Measurements from ENCODE around the gene BTN1A1.
"Not testable (repeated sequence)": the region's sequence is repeated elsewhere in the genome, so short reads cannot be mapped to it uniquely, and the experiment has no call there.

The BTN1A1 gene

GRCh38 chr6:26519359-26519758 is 19.3 kb downstream of the BTN1A1 start:
- H3K9me3 Mint-ChIP-seq (ENCODE audit: low read depth), result no peaks in the 10 kb centered on the region
- H3K4me3 Mint-ChIP-seq, result no peak overlapping the region
- H3K36me3 Mint-ChIP-seq, result no peaks in the 10 kb centered on the region
- peaks cover 34% of the 10 kb centered on the region for H3K4me1 Mint-ChIP-seq (ENCODE audit: low read depth)
- H3K27ac Mint-ChIP-seq, result no peak overlapping the region
- H3K27me3 Mint-ChIP-seq, result no peaks in the 10 kb centered on the region

DNA sequence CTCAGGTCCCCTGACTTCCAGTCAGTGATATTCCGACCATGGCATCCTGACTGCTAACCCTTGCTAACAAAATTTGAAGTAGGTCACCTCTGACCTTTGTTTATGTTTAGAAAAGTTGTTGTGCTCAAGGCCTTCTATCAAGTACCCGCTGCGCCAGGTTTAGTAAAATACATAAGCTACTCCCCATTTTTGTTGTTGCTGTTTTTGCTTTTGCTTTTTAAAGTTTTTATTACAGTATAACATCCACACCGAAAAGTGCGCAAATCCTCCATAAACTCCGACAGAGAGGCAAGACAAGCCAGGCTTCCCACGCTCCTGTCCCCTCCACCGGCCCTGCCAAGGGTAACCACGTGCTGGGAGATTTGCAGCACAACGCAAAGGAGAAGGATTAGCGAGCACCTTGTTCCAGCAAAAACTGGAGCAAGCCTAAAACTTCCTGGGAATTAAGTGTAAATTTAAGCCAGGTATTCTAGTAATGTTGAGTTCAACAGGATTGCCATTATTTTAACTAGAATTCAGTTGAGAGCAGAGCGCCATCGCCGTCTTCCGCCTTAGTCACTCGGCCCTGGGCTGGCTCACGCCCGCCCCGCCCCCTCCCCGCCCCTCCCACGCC is 20.2 kb downstream of the BTN1A1 start:
- Mint-ChIP-seq H3K4me3 (peak overlapping the region; percentile 83), H3K36me3 (no peaks in the 10 kb centered on the region), H3K27me3 (no peaks in the 10 kb centered on the region), H3K9me3 (ENCODE audit: low read depth) (no peaks in the 10 kb centered on the region), H3K4me1 (ENCODE audit: low read depth) (peaks cover 34% of the 10 kb centered on the region), H3K27ac (peak overlapping the region; percentile 91)

DNA sequence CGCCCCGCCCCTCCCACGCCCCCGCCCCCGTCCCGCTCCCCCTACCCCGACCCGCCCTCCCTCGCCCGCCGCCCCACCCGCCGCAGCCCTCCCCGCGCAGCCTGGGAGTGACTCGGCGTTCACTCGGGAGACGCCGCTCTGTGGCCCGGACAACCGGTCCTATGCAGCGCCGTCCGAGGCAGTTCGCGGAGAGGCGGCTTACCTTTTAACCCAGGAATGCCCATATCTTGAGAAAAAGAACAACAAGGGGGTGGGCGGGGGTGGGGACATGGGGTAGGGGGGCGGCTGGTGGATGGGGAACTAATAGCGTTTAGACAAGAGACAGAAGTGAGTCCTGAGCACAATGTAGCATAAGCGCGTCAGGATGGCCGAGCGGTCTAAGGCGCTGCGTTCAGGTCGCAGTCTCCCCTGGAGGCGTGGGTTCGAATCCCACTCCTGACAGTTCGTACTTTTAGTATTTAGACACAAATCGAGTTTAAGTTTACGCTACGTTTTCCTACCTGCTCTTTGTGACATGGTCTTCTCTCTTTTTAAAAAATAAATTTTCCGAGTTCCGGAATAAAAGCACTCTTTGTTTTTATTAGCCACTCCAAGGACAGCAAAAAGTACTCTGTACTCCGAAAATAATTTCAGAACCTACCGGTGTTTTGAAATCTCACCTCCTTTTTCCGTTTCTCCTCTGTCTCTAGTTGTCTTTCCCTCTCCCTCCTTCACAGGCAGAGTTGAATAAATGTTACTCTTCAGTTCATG is 20.9 kb downstream of the BTN1A1 start:
- Mint-ChIP-seq H3K27me3 (no peaks in the 10 kb centered on the region), H3K4me1 (ENCODE audit: low read depth) (peaks cover 34% of the 10 kb centered on the region), H3K27ac (peak overlapping the region; percentile 97), H3K4me3 (peak overlapping the region; percentile 93), H3K9me3 (ENCODE audit: low read depth) (no peaks in the 10 kb centered on the region), H3K36me3 (no peaks in the 10 kb centered on the region)

DNA sequence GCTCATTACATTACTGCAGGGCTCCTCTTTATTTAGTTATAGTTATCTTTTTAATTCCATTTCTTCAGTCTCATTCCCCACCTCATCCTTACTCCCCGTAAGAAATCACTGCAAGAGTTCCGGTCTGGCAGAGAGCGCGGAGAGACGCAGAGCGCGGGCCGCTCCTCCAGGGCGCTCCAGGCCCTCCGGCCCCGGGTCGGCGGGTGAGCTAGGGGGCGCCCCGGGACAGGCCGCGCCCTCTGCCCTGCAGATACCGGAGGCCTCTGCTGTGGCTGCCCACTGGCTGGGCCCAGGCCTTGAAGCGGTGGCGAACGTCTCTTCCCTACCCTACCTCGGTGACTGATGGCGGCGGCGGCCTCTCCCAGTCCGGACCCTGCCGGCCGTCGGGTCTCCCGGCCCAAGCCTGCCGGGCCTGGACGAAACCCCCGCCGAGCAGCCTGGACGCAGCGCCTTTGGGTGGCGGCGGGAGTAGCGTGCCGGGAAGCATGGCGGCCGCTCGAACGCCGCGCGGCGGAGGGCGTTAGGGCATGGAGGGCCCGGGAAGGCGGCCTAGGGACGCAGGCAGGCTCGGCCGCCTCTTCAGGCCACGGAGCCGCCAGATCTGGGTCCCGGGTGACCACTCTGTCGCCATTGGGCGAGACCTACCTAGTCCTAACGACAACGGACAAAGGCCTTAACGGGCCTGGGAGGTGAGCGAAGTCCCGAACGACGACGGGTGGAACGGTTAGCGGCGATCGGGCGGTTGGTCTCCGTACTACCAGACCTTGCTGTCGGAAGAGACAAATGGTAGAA is 21.7 kb downstream of the BTN1A1 start:
- peak overlapping the region; percentile 97 for H3K27ac Mint-ChIP-seq
- H3K4me1 Mint-ChIP-seq (ENCODE audit: low read depth), result peaks cover 34% of the 10 kb centered on the region
- H3K27me3 Mint-ChIP-seq, result no peaks in the 10 kb centered on the region
- no peaks in the 10 kb centered on the region for H3K36me3 Mint-ChIP-seq
- peak overlapping the region; percentile 93 for H3K4me3 Mint-ChIP-seq
- no peaks in the 10 kb centered on the region for H3K9me3 Mint-ChIP-seq (ENCODE audit: low read depth)

DNA sequence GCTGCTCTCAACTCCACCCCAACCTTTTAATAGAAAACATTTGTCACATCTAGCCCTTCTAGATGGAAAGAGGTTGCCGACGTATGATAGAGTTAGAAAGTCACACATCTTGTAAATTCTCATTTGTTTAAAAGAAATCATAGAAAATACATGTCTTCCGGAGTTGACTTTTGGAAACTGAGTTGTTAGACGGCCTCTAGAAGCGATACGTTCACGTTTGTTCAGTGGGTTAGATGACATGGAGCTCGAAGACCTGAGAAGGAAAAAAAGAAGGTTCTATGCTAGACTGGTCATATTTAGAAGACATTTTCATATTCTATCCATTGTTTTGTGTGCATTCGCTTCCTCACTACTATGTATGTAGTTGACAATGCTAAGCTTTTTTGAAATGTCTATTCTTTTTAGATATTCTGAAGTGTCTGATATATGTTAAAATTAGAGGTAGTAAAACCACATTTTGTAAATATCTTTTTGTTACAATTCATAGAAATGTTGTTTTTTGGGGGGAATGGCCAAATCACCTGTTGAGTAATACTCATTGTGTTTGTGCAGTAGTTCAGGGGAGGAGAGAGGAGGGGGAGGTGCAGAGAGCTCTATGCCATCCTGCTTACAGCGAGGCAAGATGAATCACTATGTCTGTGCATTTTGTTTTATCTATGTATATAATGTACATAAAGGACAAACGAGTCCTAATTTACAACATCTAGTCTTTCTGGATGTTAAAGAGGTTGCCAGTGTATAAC is 22.6 kb downstream of the BTN1A1 start:
- peak overlapping the region; percentile 93 for H3K4me3 Mint-ChIP-seq
- peaks cover 34% of the 10 kb centered on the region for H3K4me1 Mint-ChIP-seq (ENCODE audit: low read depth)
- not testable (repeated sequence) for H3K36me3 Mint-ChIP-seq; H3K27me3 Mint-ChIP-seq; H3K9me3 Mint-ChIP-seq (ENCODE audit: low read depth)
- peak overlapping the region; percentile 84 for H3K27ac Mint-ChIP-seq

- H3K27ac Mint-ChIP-seq; H3K27me3 Mint-ChIP-seq; H3K36me3 Mint-ChIP-seq; H3K9me3 Mint-ChIP-seq (ENCODE audit: low read depth); H3K4me3 Mint-ChIP-seq: not testable (repeated sequence)
- peaks cover 45% of the 10 kb centered on the region for H3K4me1 Mint-ChIP-seq (ENCODE audit: low read depth)
Measured at GRCh38 chr6:26524314-26524713, 24.2 kb downstream of the BTN1A1 start.

DNA sequence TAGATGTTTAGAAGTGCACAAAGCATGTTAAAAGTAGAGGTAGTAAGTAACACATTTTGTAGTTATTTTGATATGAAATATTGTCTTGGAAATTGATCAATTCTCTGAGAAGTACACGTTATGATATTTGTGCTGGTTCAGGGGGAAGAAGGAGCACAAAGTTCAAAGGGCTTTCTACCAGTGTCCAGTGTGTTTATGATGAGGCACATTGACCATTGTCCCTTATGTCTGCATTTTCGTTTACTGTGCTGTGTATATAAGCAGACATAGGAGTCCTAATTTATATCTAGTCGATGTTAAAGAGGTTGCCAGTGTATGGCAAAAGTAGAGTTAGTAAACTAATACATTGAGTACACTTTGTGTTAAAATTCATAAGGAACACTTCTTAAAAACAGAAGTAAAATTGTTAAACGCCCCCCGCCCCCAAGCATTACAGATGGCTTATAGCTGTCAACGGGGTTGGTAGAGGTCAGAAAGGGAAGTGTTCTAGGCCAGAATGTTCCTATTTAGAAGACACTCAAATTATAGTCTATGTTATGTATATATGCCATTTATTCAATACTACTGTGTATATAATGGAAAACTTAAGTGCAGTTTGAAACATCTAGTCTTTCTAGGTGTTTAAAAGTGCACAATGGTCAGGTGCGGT is 24.7 kb downstream of the BTN1A1 start:
- H3K9me3 Mint-ChIP-seq (ENCODE audit: low read depth), result no peaks in the 10 kb centered on the region
- no peak overlapping the region for H3K4me3 Mint-ChIP-seq
- H3K36me3 Mint-ChIP-seq, result no peaks in the 10 kb centered on the region
- peaks cover 49% of the 10 kb centered on the region for H3K4me1 Mint-ChIP-seq (ENCODE audit: low read depth)
- H3K27ac Mint-ChIP-seq, result no peak overlapping the region
- no peaks in the 10 kb centered on the region for H3K27me3 Mint-ChIP-seq

- Mint-ChIP-seq H3K9me3 (ENCODE audit: low read depth) (no peaks in the 10 kb centered on the region), H3K36me3 (no peaks in the 10 kb centered on the region), H3K4me1 (ENCODE audit: low read depth) (peaks cover 43% of the 10 kb centered on the region), H3K27ac (no peak overlapping the region), H3K4me3 (no peak overlapping the region), H3K27me3 (no peaks in the 10 kb centered on the region)
Measured at GRCh38 chr6:26525838-26526237, 25.7 kb downstream of the BTN1A1 start.

GRCh38 chr6:26526928-26527327 is 26.8 kb downstream of the BTN1A1 start:
- H3K36me3 Mint-ChIP-seq, result no peaks in the 10 kb centered on the region
- H3K4me3 Mint-ChIP-seq, result no peak overlapping the region
- no peak overlapping the region for H3K27ac Mint-ChIP-seq
- H3K4me1 Mint-ChIP-seq (ENCODE audit: low read depth), result peaks cover 46% of the 10 kb centered on the region
- no peaks in the 10 kb centered on the region for H3K9me3 Mint-ChIP-seq (ENCODE audit: low read depth)
- no peaks in the 10 kb centered on the region for H3K27me3 Mint-ChIP-seq

DNA sequence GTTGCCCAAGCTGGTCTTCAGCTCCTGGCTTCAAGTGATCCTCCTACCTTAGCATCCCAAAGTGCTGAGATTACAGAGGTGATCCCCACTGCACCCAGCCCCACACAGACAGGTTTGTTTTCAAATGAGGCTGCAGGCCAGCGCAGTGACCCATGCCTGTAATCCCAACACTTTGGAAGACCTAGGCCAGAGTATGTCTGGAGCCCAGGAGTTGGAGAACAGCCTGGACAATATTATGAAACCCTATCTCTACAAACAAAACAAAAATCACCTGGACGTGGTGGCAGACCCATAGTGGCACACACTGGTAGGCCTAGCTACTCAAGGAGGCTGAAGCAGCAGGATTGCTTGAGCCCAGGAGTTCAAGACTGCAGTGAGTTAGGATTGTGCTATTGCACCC is 30.1 kb downstream of the BTN1A1 start:
- peaks cover 4% of the 10 kb centered on the region for H3K9me3 Mint-ChIP-seq (ENCODE audit: low read depth)
- peaks cover 50% of the 10 kb centered on the region for H3K4me1 Mint-ChIP-seq (ENCODE audit: low read depth)
- no peaks in the 10 kb centered on the region for H3K36me3 Mint-ChIP-seq
- no peak overlapping the region for H3K27ac Mint-ChIP-seq
- H3K27me3 Mint-ChIP-seq, result no peaks in the 10 kb centered on the region
- H3K4me3 Mint-ChIP-seq, result no peak overlapping the region

- H3K4me3 Mint-ChIP-seq, result peak overlapping the region; percentile 99
- no peak overlapping the region for H3K27ac Mint-ChIP-seq
- H3K9me3 Mint-ChIP-seq (ENCODE audit: low read depth), result peaks cover 4% of the 10 kb centered on the region
- peaks cover 58% of the 10 kb centered on the region for H3K4me1 Mint-ChIP-seq (ENCODE audit: low read depth)
- no peaks in the 10 kb centered on the region for H3K36me3 Mint-ChIP-seq
- no peaks in the 10 kb centered on the region for H3K27me3 Mint-ChIP-seq
Measured at GRCh38 chr6:26531897-26532296, 31.8 kb downstream of the BTN1A1 start.

DNA sequence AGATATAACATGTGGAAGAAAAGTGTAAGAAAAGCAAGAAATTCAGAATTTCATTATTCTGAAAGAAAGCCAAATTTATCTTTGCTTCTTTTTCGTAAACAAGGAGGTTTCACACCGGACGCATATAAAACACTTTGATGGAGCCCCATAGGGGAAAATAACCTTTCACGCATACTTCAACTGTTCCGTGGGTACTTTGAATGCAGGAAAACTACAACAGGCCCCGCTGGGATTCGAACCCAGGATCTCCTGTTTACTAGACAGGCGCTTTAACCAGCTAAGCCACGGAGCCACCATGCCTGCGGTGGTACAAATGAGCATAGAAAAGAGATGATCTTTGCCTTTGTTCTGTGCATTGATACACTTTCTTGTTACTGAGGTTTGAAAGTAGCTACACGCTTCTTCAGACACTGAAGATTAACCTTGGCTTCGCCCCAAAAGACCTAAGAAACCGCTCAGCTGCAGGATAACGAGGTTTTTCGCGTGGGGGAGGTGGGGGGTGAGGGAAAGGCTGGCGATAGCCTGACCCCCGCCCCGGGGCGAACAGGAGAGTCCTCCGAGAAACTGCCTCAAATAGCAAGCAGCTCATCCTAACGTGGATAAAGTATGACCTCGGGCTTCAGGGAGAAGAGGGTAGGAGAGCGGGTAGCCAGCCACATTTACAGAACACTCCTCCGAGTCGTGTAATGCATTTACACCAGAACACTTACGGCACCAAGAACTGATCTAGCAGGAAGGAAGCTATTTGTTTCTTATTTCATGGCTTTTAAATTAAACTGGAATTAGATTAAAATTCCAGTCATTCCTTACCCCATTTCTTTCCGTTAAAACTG is 32.8 kb downstream of the BTN1A1 start:
- Mint-ChIP-seq H3K36me3 (no peaks in the 10 kb centered on the region), H3K9me3 (ENCODE audit: low read depth) (peaks cover 4% of the 10 kb centered on the region), H3K27me3 (no peaks in the 10 kb centered on the region), H3K4me1 (ENCODE audit: low read depth) (peaks cover 63% of the 10 kb centered on the region), H3K27ac (peak overlapping the region; percentile 95), H3K4me3 (peak overlapping the region; percentile 99)

GRCh38 chr6:26533532-26533931 is 33.4 kb downstream of the BTN1A1 start:
- Mint-ChIP-seq H3K9me3 (ENCODE audit: low read depth) (peaks cover 4% of the 10 kb centered on the region), H3K36me3 (no peaks in the 10 kb centered on the region), H3K4me1 (ENCODE audit: low read depth) (peaks cover 57% of the 10 kb centered on the region), H3K4me3 (peak overlapping the region; percentile 99), H3K27ac (peak overlapping the region; percentile 95), H3K27me3 (no peaks in the 10 kb centered on the region)

Measured in activated naive CD8-positive, alpha-beta T cell (primary cell).